H4 (cell line): Measurements from ENCODE around the gene XAF1. TPM values are rescaled to one million over a fixed set of nuclear protein-coding genes. Genes with fewer than 3 reads are reported as not detected.
"Not testable (repeated sequence)": the region's sequence is repeated elsewhere in the genome, so short reads cannot be mapped to it uniquely, and the experiment has no call there.

Experiments
- DNase-seq: peaks from one replicate; pipeline ENCODE4 v3.0.0-alpha.2; 2015; ENCODE audit warnings: low spot score
- total RNA-seq: library from RNA; depleted of rRNA; stranded (reverse); fragments of >200 nt; shearing (Covaris generic); gene quantifications from 2 replicates; pipeline ENCODE4 v1.2.3, GENCODE V29; 2014; rRNA removed

Gene XAF1, protein sequence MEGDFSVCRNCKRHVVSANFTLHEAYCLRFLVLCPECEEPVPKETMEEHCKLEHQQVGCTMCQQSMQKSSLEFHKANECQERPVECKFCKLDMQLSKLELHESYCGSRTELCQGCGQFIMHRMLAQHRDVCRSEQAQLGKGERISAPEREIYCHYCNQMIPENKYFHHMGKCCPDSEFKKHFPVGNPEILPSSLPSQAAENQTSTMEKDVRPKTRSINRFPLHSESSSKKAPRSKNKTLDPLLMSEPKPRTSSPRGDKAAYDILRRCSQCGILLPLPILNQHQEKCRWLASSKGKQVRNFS
- 33.0 and 44.8 TPM in 2 replicates for total RNA-seq

DNA sequence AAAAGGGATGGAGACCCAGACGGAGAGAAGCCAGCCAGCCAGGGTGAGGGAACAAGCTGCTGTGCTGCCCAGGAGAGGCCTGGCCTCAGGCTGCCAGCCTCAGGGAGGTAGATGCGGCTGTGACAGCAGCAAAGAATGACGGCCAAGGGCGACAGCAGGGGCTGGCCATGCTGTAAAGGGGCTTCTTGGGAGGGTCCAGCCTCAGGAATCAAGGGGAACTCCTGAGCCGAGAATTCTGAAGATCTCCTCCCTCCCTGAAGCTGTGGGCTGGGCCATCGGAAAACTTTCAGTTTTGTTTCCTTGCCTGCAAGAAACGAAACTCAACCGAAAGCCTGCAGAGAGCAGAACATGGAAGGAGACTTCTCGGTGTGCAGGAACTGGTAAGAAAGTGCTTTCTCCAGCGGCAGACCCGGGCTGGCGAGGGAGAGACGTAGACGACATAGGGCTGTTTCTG, at the start of gene XAF1:
XAF1 (plus strand) TSS at position 316 of the 454 bp plus-strand sequence; CDS start at position 349, 33 bp downstream.
- DNase-seq, result peak; percentile 56

DNA sequence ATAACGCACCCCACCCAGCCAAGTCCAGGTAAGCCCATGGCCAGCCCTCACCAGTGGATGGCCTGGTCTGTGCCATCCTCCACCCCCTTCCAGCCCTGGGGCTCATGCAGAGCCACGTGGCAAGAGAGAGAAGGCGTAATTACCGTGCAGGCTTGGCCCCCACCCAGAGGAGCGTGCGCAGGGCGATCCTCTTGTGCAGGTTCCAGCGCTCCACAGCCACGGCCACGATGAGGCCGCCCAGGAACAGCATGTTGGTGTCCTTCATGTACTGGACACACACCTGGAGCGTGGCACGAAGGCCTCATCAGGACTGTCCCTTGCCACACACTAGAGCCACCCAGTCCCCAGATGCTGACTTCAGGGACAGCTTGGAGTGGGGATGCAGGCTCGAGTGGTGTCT, 49.3 kb upstream of the XAF1 start:
- DNase-seq, result no peak

DNA sequence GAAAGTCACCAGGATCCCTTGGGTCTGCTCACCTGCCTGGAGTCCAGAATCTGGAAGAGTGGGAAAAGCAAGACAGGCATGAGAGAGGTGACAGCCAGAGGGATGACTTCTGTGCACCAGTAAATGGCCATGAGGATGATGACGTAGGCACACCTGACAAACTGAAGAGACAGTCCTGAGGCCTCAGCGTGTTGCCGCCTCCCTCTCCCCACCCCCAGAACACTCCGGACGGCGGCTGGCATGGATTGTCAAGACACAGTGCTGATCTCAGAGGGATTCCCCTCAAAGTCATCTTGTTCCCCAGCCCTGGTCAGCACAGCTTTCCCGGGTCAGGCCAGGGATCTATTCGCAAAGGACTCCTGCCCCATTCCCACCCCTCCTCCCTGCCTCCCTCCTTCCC, 48.9 kb upstream of the XAF1 start:
- no peak for DNase-seq

DNA sequence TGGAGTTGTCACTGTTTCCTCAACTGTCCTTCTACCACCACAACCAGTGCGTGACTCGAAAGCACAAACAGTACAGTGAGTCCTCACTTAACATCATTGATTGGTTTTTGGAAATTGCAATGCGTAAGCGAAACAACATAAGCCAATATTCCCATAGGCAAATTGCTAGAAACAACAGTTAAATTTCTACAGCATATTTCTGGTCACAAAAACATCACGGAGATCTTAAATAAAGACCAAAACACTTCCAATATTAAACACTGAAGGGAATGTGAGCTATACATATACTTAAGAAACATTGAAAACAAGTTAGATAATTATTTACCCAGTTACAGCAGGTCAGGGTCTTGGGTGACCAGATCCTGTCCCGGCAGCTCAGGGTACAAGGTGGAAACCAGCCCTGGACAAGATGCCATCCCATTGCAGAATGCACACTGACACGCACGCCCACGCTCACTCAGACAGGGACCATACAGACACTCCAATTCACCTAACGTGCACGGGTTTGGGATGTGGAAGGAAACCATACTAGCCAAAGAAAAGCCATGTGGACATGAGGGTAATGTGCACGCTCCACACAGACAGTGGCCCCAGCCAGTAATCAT, 47.4 kb upstream of the XAF1 start:
- DNase-seq, result no peak

DNA sequence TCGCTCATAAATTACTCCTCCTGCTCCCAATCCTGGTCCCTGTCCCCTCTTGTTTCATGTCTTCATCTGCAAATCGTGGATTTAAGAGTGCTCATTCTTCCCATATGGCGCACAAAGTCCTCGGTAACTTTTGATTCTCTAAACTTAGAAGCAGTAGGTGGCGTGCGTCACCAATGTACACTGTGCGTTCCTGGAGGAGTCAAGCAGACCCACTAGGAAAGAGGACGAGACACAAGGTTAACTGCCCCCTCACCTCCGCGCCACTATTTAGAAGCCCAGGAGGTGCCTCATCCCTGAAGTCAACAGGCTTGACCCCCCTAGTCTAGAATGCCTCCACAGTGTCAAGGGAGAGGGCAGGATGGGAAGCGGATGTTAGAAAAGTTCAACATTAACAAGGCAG, 45.5 kb upstream of the XAF1 start:
- no peak for DNase-seq

DNA sequence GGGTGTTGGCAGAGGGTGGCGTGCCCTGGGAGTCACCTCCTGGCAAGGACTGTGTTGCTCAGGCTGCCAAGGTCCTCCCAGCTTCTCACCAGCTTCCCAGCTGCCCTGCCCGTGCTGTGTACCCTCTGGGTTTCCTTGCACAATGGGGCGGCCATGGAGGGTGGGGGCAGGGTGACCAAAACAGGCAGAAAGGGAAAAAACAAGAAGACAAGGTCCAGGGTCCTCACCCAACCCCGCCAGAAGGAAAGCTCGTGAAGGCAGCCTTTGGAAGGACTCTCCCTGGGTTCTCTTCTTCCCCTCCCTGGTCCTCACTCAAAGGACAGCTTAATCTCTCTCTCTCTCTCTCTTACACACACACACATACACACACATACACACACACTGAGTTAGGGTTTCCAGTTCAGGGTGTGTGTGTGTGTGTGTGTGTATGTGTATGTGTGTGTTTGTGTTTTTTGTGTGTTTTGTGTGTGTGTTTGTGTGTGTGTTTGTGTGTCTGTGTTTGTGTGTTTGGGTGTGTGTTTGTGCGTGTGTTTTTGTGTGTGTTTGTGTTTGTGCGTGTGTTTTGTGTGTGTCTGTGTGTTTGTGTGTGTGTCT, 44.7 kb upstream of the XAF1 start:
- no peak for DNase-seq

DNA sequence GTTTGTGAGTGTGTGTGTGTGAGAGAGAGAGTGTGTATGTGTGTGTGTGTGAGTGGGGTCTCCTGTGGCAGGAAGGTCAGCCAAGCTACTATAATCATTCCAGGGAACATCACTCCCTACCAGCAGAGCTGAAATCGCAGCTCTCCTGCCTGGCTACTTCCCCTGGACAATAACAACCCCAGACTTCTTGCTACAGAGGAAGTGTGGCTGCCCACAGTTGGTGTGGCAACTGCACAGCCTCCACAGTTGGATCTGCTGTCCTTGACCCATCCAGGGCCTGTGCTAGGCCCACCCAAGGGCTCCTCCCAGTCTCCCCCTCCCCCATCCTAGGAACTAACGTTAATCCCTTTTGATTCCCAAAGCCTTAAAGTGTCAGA, 44.2 kb upstream of the XAF1 start:
- DNase-seq, result no peak

DNA sequence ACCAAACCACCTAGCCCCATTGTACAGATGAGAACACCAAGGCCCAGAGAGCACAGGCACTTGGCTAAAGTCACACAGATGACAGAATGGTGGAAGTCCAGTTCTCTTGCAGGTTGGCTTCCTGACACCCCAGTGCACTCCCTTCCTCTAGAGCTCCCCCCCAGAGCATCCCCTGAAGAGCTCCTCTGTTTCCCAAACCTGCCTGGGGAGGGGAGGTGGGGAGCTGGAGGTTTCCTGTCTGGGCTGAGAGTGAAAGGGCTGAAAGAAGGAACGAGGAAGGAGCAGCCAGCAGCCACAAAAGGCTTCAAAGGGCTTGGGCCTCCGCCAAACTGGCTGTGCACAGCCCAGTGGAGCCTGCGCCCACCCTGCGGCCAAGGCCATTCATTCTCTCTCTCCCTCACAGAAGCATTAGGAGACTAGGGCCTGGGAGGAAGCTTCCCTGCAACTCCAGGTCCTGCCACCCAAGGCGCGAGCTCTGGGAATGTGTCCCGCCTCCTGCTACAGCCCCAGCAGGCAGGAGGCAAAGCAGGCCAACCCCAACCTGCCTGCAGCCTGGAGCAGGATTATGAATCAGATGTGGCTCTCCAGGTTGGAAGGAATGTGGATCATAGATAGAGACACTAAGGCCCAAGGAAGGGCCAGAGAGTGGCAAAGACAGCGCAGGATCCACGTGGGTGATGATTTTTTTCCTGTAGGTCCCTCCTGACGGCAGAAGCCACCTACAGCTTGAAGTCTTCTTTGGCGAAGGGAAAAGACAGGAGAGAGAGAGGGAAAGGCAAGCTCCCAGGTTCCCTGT, 43.6 kb upstream of the XAF1 start:
- DNase-seq, result no peak

DNA sequence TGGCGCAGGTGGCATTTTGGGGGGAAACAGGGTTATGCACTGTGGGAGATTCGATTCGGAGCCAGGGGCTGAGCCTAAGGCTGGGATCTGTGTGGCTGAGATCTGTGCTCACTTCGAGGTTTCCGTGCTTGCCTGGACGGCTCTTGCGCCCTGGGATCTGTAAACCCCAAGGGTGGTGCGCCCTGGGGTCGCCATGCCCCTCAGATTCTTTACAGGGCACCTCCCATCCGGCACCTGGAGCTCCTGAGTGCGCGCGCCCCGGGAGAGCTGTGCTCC, 43.1 kb upstream of the XAF1 start:
- no peak for DNase-seq

DNA sequence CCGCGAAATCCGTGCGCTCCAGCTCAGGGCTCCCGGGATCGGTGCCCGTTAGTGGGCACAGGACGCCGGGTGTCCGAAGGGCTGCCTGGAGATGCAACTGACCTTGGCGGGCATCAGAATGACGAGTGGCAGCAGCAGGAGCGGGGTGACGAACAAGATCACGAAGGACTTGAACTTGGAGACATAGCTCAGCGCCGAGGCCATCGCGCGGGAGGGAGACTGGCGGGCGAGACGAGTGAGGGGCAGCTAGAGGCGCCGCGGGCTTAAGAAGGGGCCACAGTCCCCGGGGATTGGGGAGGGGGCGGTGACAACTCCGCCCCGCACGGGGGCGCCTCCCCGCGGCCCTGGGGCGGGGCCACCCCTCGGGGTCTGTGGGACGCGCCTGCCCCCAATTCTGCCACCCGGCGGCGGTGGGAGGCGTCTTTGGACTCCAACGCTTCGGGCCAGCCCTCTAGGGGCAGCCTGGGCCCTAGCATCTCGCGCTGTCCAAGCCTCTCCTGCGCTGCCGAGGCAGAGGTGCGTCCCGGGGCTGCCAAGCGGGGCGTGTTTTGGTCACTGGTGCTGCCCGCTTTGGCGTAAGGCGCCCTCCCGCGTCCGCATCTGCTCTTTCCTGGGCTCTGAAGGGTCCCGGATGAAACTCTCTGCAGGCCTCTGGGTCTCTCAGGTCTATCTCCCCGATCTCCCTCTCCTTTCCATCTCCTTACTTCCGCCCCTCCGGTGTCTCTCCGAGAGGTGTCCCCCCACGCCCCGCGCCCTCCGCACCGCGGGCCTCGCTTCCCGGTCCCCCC, 42.5 kb upstream of the XAF1 start, which contains the start of gene SLC13A5:
SLC13A5 (minus strand) TSS at position 240 of the 788 bp plus-strand sequence; CDS start at position 204, 36 bp downstream.
- no peak for DNase-seq

DNA sequence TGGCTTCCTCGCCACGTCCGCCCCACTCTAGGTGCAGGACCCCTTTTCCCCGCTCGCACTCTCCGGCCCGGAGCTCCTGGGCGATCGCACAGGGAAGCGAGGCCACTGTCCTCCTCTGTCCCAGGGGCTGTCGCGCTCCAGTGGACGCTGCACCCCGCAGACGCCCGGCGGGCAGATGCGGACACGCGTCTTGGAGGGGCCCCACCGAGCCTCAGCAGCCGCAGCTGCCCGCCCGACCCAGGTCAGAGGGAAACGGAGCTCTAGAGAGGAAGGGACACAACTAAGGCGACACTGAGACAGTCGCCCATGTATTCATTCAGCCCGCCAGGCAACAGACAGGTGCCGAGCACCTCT, 42.0 kb upstream of the XAF1 start:
- DNase-seq, result no peak

DNA sequence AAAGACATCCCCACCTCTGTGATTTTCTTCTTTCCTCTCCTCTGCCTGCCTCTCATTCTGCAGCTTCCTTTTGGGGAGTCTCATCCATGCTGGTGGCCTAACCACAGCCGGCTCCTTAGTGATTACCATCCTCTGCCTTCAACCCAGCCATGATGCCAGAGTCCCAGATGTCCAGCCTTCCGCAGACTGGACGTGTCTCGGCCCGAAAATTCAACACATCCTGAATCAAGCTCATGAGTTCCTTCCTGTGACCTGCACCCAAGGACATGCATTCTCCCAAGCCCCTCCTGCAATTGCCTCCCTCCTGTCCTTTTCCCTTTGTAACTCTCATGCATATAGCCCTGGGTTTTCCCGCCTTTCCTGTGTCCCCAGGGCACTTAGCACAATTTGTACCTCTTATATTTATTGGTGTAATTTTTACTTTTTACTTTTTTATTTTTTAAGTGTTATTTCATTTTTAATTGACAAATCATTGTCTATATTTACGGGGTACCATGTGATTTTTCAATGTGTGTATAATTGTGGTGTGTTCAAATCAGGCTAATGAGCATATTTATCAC, 41.5 kb upstream of the XAF1 start:
- no peak for DNase-seq

DNA sequence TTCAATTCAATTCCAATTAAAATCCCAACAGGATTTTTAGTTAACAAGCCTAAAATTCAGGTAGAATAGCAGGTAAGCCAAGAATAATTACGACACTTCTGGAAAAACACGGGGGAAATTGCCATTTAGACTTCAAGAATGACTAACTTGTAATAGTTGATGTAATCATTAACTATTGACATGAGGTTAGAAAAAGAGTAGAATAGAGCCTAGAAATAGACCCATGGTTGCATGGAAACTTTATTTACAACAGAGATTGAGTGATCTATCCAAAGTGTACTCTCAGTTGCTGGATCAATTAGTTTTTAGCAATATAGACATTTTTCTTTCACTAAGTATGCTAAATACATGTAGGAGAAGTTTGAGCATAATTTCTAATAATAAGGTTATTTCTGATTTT, 39.1 kb upstream of the XAF1 start:
- DNase-seq, result no peak

DNA sequence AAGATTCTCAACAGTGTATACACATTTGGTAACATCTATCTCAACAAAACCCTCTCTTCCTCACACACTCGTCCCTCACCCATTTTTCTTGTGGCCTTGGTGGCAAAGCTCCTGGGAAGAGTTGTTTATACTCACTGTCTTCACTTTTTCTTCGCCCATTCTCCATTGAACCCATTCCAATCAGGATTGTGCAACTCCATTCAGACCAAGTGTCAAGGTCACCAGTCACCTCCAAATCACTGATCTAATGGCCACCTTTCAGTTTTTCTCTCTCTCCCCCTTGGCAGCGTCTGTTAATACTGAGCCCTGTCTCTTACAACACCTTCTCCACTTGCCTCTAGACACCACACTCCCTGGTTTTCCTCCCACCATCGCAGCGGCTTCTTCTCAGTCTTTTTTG, 34.1 kb upstream of the XAF1 start:
- DNase-seq, result no peak

DNA sequence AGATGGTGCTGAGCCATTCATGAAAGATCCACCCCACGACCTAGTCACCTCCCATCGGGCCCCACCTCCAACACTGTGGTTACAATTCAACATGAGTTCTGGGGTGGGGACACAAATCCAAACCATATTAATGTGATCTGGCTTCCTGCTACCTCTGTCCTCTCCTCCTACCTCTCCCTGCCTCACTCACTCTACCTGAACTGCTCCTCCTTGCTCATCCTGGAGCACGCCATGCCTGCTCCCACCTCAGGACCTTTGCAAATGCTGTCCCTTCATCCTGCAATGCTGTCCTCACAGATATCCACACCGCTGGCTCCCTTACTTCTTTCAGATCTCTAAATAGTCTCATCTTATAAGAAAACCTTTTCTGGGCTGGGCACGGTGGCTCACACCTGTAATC, 31.8 kb upstream of the XAF1 start:
- no peak for DNase-seq

DNA sequence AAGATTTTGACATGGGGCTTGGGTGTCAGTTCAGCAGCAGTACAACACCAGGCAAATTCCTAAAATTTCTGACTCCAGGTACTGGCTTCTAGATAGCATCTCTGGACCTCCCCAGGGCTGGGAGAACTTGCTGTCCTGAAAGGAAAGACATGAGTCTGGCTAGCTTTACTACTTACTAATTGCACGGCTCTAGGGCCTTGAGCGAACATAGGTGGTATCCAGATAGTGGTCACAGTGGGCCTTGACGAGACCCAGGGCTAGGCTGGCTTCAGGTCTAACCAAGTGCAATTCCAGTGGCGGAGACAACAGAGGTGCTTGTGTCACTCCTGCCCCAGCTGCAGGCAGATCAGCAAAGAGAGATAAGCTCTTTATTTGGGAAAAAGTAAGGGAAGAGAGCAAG, 26.3 kb upstream of the XAF1 start:
- no peak for DNase-seq

DNA sequence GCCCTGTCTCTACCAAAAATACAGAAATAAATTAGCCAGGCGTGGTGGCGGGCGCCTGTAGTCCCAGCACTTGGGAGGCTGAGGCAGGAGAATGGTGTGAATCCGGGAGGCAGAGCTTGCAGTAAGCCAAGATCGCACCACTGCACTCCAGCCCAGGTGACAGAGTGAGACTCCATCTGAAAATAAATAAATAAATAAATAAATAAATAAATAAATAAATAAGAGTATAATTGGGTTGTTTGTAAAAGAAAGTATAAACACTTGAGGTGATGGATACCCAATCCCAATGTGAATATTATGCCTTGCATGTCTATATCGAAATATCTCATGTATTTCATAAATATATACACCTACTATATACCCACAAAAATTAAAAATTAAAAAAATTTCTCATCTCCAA, 9.2 kb upstream of the XAF1 start:
- DNase-seq, result not testable (repeated sequence)

DNA sequence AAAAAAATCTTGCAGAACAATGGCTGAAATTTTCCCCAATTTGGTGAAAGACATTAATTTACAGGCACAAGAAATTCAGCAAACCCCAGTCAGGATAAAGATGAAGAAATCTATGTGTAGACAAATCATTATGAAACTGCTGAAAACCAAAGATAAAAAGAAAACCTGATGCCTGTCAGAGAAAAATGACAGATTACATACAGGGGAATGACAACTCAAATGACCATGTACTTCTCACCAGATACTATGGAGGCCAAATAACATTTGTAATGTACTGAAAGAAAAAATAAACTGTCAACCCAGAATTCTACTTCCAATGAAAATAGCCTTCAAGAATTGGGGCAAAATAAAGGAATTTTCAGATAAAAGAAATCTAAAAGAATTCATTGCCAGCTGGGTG, 7.2 kb upstream of the XAF1 start:
- no peak for DNase-seq

DNA sequence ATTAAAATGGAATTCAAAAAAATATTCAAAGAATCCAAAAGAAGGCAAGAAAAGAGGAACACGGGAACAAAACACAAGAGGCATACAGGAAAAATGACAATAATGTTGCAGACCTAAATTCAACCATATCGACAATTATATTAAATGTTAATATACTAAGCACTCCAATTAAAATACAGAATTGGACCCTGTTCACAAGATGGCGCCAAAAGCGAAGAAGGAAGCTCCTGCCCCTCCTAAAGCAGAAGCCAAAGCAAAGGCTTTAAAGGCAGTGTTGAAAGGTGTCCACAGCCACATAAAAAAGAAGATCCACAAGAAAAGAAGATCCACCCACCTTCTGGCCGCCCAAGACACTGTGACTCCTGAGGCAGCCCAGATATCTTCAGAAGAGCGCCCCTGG, 6.3 kb upstream of the XAF1 start:
- DNase-seq, result no peak

DNA sequence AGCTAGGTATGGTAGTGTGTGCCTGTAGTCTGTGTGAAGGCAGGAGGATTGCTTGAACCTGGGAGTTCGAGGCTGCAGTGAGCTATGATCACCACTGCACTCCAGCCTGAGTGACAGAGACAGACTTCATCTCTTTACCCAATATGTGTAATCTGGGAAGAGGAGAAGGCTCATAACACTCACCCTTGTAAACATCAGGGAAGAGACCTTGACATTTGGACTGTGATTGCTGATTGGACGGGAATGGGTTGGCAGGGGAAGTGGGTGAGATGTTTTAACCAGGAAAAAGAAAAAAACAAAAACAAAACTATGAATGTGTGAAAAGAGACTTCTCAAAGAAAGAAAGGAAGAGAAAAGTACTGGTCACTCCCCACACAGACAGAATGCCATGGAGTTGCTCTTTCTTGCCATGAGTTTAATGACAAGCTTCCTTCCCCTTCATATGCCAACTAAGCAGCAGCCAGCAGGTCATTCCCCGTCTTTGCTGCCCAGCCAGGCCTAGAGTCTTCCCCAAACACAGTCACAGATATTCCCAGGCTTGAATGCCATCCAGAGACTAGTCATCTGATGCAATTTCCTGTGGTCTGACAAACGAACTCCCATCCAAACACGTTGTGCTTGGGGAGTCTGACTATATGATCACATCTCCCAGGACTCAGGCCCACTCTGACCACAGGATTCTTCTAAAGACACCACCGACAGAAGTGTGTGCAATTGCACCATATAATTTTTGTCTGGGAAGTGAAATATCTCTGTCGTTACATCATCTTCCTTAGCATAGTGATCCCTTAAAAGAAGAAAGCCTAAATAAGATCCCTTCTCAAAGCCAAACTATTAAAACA, 3.6 kb upstream of the XAF1 start:
- DNase-seq, result peak; percentile 95

DNA sequence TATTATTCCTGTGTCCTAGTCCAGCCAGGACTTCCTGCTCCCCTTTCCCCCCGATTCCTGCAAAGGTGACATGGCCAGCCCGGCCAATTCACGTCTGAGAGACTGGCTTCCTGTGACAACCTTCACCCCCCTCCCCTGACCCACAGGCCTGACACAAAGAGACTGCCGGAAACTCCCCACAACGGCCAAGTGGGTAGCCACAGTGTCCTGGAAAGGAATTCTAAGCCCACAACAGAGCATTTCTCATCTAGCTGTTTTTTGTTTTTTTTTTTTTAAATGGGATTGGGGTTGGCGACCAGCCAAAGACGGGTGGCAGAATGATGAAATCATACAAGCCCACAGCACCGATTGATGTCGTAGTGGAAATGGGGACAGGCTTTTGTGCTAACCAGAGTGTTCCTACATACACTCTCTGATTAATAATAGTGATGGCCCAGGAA, 2.8 kb upstream of the XAF1 start:
- peak; percentile 91 for DNase-seq
